Karpas-422 (cell line): ENCODE measurements around the gene HMX2. TPM values are rescaled to one million over a fixed set of nuclear protein-coding genes. Genes with fewer than 3 reads are reported as not detected.
"Not testable (repeated sequence)": the region's sequence is repeated elsewhere in the genome, so short reads cannot be mapped to it uniquely, and the experiment has no call there.

Source experiments
- DNase-seq: peaks from one replicate; pipeline ENCODE4 v3.0.0-alpha.2; 2015
- H2AFZ ChIP-seq: fragments of 200-600 bp; sonication (generic); 2 replicates; pipeline ENCODE4 v1.6.1; 2014; ENCODE audit warnings: antibody characterized with exemption, low read length, mixed read lengths
- H3K27ac ChIP-seq: fragments of 200-600 bp; sonication (generic); 2 replicates; pipeline ENCODE4 v1.5.1; 2014; ENCODE audit warnings: mild to moderate bottlenecking, low read length, moderate library complexity
- H3K27me3 ChIP-seq: fragments of 200-600 bp; sonication (generic); 2 replicates; pipeline ENCODE4 v1.6.1; 2014; ENCODE audit warnings: low read length, mixed read lengths
- H3K36me3 ChIP-seq: fragments of 200-600 bp; sonication (generic); 2 replicates; pipeline ENCODE4 v1.6.1; 2014; ENCODE audit warnings: low read length, mixed read lengths; ENCODE audit not compliant: insufficient read depth
- H3K4me1 ChIP-seq: fragments of 200-600 bp; sonication (generic); 2 replicates; pipeline ENCODE4 v1.6.1; 2014; ENCODE audit warnings: mild to moderate bottlenecking, low read length, mixed read lengths
- H3K4me2 ChIP-seq: fragments of 200-600 bp; sonication (generic); 2 replicates; pipeline ENCODE4 v1.6.1; 2014; ENCODE audit warnings: low read length, low read depth, mild to moderate bottlenecking; ENCODE audit not compliant: poor library complexity, severe bottlenecking
- H3K4me3 ChIP-seq: fragments of 200-600 bp; sonication (generic); 2 replicates; pipeline ENCODE4 v1.5.1; 2014; ENCODE audit warnings: mild to moderate bottlenecking, antibody characterized with exemption, low read length, mixed read lengths
- H3K79me2 ChIP-seq: fragments of 200-600 bp; sonication (generic); 2 replicates; pipeline ENCODE4 v1.6.1; 2014; ENCODE audit warnings: mild to moderate bottlenecking, low read length, mixed read lengths
- H3K9ac ChIP-seq: fragments of 200-600 bp; sonication (generic); 2 replicates; pipeline ENCODE4 v1.6.0; 2014; ENCODE audit warnings: low read length
- H3K9me2 ChIP-seq: fragments of 200-600 bp; sonication (generic), shearing (Covaris generic); replicated peaks from 2 replicates; pipeline ENCODE4 v1.6.0; 2014; ENCODE audit warnings: mild to moderate bottlenecking, low read length, moderate library complexity; ENCODE audit not compliant: insufficient read depth
- H3K9me3 ChIP-seq: fragments of 300-700, 200-600 bp; sonication (generic); 2 replicates; pipeline ENCODE4 v1.6.1; 2014; ENCODE audit warnings: low read length, mixed read lengths
- H4K20me1 ChIP-seq: fragments of 200-600 bp; sonication (generic); 2 replicates; pipeline ENCODE4 v1.6.1; 2014; ENCODE audit warnings: mild to moderate bottlenecking, antibody characterized with exemption, low read length, low read depth; ENCODE audit not compliant: insufficient read depth
- total RNA-seq: library from RNA; depleted of rRNA; stranded (reverse); fragments of >200 nt; shearing (Covaris generic); gene quantifications from 2 replicates; pipeline ENCODE4 v1.2.3, GENCODE V29; 2014; ENCODE audit warnings: low replicate concordance

Gene HMX2
- total RNA-seq, 1 experiment from 2014 or later, result not detected

- no peak overlapping the region for H3K27ac ChIP-seq
- H3K4me2 ChIP-seq, result no peak overlapping the region
- peaks cover 66% of the 10 kb centered on the region for H3K79me2 ChIP-seq
Observed at GRCh38 chr10:123165445-123166072, 17.6 kb downstream of the HMX2 start.

GRCh38 chr10:123166618-123167017 is 18.7 kb downstream of the HMX2 start:
- H2AFZ ChIP-seq, result no peak overlapping the region
- no peak overlapping the region for H3K4me2 ChIP-seq
- no peaks in the 10 kb centered on the region for H3K9me3 ChIP-seq
- no peaks in the 10 kb centered on the region for H3K27me3 ChIP-seq
- no peaks in the 10 kb centered on the region for H3K9me2 ChIP-seq
- no peaks in the 10 kb centered on the region for H3K4me1 ChIP-seq
- no peak overlapping the region for H3K4me3 ChIP-seq
- no peak overlapping the region for H3K27ac ChIP-seq
- DNase-seq, result no peak
- H3K36me3 ChIP-seq, result peaks cover 58% of the 10 kb centered on the region
- H3K79me2 ChIP-seq, result peaks cover 56% of the 10 kb centered on the region
- no peak overlapping the region for H3K9ac ChIP-seq
- H4K20me1 ChIP-seq, result peaks cover 5% of the 10 kb centered on the region; the same call in 1 of the 2 replicates

More at GRCh38 chr10:123165445-123166072, 17.6 kb downstream of the HMX2 start:
- Histone ChIP-seq H3K4me1 (no peaks in the 10 kb centered on the region), H4K20me1 (peaks cover 8% of the 10 kb centered on the region; the same call in 1 of the 2 replicates), H3K9ac (no peak overlapping the region), H3K27me3 (no peaks in the 10 kb centered on the region), H3K4me3 (no peak overlapping the region), H3K36me3 (peaks cover 67% of the 10 kb centered on the region), H3K9me2 (no peaks in the 10 kb centered on the region), H3K9me3 (no peaks in the 10 kb centered on the region), H2AFZ (no peak overlapping the region)
- DNase-seq, result no peak

GRCh38 chr10:123170961-123171360 is 23.0 kb downstream of the HMX2 start:
- Histone ChIP-seq H4K20me1 (no peaks in the 10 kb centered on the region), H3K4me1 (no peaks in the 10 kb centered on the region), H3K9me2 (no peaks in the 10 kb centered on the region), H2AFZ (no peak overlapping the region), H3K36me3 (peaks cover 30% of the 10 kb centered on the region; the same call in 1 of the 2 replicates), H3K9ac (no peak overlapping the region), H3K79me2 (peaks cover 18% of the 10 kb centered on the region; the same call in 1 of the 2 replicates), H3K27ac (no peak overlapping the region), H3K4me2 (no peak overlapping the region), H3K27me3 (no peaks in the 10 kb centered on the region), H3K4me3 (no peak overlapping the region), H3K9me3 (no peaks in the 10 kb centered on the region)
- DNase-seq, result no peak

GRCh38 chr10:123171616-123172015 is 23.7 kb downstream of the HMX2 start:
- not testable (repeated sequence) for H3K27me3 ChIP-seq, H3K4me1 ChIP-seq, H3K4me2 ChIP-seq, H3K27ac ChIP-seq, H3K4me3 ChIP-seq, H3K9me2 ChIP-seq, H3K9ac ChIP-seq, H3K9me3 ChIP-seq, H2AFZ ChIP-seq, H4K20me1 ChIP-seq, DNase-seq
- Histone ChIP-seq H3K79me2 (peaks cover 11% of the 10 kb centered on the region; the same call in 1 of the 2 replicates), H3K36me3 (peaks cover 28% of the 10 kb centered on the region)

- H3K36me3 ChIP-seq, result peaks cover 15% of the 10 kb centered on the region
- H3K4me2 ChIP-seq, result no peak overlapping the region
- H4K20me1 ChIP-seq, result no peaks in the 10 kb centered on the region
- no peaks in the 10 kb centered on the region for H3K9me2 ChIP-seq
- DNase-seq, result no peak
- H3K9ac ChIP-seq, result no peak overlapping the region
- H2AFZ ChIP-seq, result no peak overlapping the region
- no peak overlapping the region for H3K27ac ChIP-seq
- H3K4me3 ChIP-seq, result no peak overlapping the region
- no peaks in the 10 kb centered on the region for H3K9me3 ChIP-seq
- H3K79me2 ChIP-seq, result 0 out of 2 replicates have a peak, but pooled peaks cover 4% of the 10 kb centered on the region
- H3K27me3 ChIP-seq, result no peaks in the 10 kb centered on the region
- no peaks in the 10 kb centered on the region for H3K4me1 ChIP-seq
Observed at GRCh38 chr10:123175389-123176387, 27.8 kb downstream of the HMX2 start.

GRCh38 chr10:123178390-123178789 is 30.5 kb downstream of the HMX2 start:
- not testable (repeated sequence) for DNase-seq
- H3K36me3 ChIP-seq, result peaks cover 15% of the 10 kb centered on the region

GRCh38 chr10:123180101-123181090 is 32.5 kb downstream of the HMX2 start:
- no peak for DNase-seq
- Histone ChIP-seq H3K79me2 (no peaks in the 10 kb centered on the region), H3K27me3 (no peaks in the 10 kb centered on the region), H3K36me3 (peaks cover 7% of the 10 kb centered on the region), H3K4me3 (no peak overlapping the region), H3K9me2 (no peaks in the 10 kb centered on the region), H3K4me2 (no peak overlapping the region), H3K4me1 (no peaks in the 10 kb centered on the region), H3K9ac (no peak overlapping the region), H2AFZ (no peak overlapping the region), H4K20me1 (no peaks in the 10 kb centered on the region), H3K27ac (no peak overlapping the region), H3K9me3 (peaks cover 3% of the 10 kb centered on the region; the same call in 1 of the 2 replicates)

More at GRCh38 chr10:123178390-123178789, 30.5 kb downstream of the HMX2 start:
- H3K4me3 ChIP-seq, H3K27me3 ChIP-seq, H3K4me1 ChIP-seq, H2AFZ ChIP-seq, H3K4me2 ChIP-seq, H3K27ac ChIP-seq, H4K20me1 ChIP-seq, H3K9me3 ChIP-seq, H3K9me2 ChIP-seq, H3K79me2 ChIP-seq, H3K9ac ChIP-seq: not testable (repeated sequence)
